Trophoblast cell (in vitro differentiated cells and primary cell): ENCODE measurements around the gene COL23A1.

Experiments
- DNase-seq, 2 donors: peaks; one replicate each; pipeline ENCODE4 v3.0.0-alpha.2; 2016
- H2AFZ ChIP-seq: 2 replicates; pipeline ENCODE4 v1.6.1; 2013; ENCODE audit warnings: low read length, moderate library complexity, mild to moderate bottlenecking; ENCODE audit not compliant: insufficient read depth, poor library complexity
- H2AK5ac ChIP-seq: 2 replicates; pipeline ENCODE4 v1.6.1; 2013; ENCODE audit warnings: mild to moderate bottlenecking, low read length
- H2BK120ac ChIP-seq: 2 replicates; pipeline ENCODE4 v1.6.1; 2013; ENCODE audit warnings: low read length, mild to moderate bottlenecking, moderate library complexity; ENCODE audit not compliant: insufficient read depth, poor library complexity
- H2BK12ac ChIP-seq: 2 replicates; pipeline ENCODE4 v1.6.1; 2013; ENCODE audit warnings: mild to moderate bottlenecking, low read length, moderate library complexity
- H2BK5ac ChIP-seq: 2 replicates; pipeline ENCODE4 v1.6.1; 2013; ENCODE audit warnings: low read length, low read depth, moderate library complexity, mild to moderate bottlenecking; ENCODE audit not compliant: poor library complexity
- H3K14ac ChIP-seq: 2 replicates; pipeline ENCODE4 v1.6.1; 2013; ENCODE audit warnings: mild to moderate bottlenecking, low read length
- H3K18ac ChIP-seq: 2 replicates; pipeline ENCODE4 v1.6.1; 2013; ENCODE audit warnings: mild to moderate bottlenecking, low read length
- H3K23ac ChIP-seq: 2 replicates; pipeline ENCODE4 v1.6.1; 2013; ENCODE audit warnings: low read length
- H3K27ac ChIP-seq: 2 replicates; pipeline ENCODE4 v1.5.1; 2013; ENCODE audit warnings: low read depth, mild to moderate bottlenecking, inconsistent platforms, low read length, moderate library complexity
- H3K27me3 ChIP-seq: 2 replicates; pipeline ENCODE4 v1.6.1; 2013; ENCODE audit warnings: inconsistent platforms, mild to moderate bottlenecking, low read length, moderate library complexity; ENCODE audit not compliant: insufficient read depth
- H3K36me3 ChIP-seq, 2 experiments: 1 replicate in 1 of 2; 2 replicates in 1 of 2; pipeline ENCODE4 v1.6.1; 2013; ENCODE audit warnings: low read length in 2 of 2, mild to moderate bottlenecking in 2 of 2, moderate library complexity in 1 of 2; ENCODE audit not compliant: insufficient read depth in 2 of 2, control insufficient read depth in 1 of 2
- H3K4ac ChIP-seq: 2 replicates; pipeline ENCODE4 v1.6.1; 2013; ENCODE audit warnings: low read depth, mild to moderate bottlenecking, low read length, moderate library complexity
- H3K4me1 ChIP-seq, 2 experiments: 1 replicate in 1 of 2; 2 replicates in 1 of 2; pipeline ENCODE4 v1.6.1; 2013; ENCODE audit warnings: low read length in 2 of 2, mild to moderate bottlenecking in 2 of 2, moderate library complexity in 1 of 2; ENCODE audit not compliant: insufficient read depth in 2 of 2, control insufficient read depth in 1 of 2
- H3K4me2 ChIP-seq: 2 replicates; pipeline ENCODE4 v1.6.1; 2013; ENCODE audit warnings: inconsistent platforms, mild to moderate bottlenecking, low read length, moderate library complexity
- H3K4me3 ChIP-seq: 2 replicates; pipeline ENCODE4 v1.5.1; 2013; ENCODE audit warnings: mild to moderate bottlenecking, low read depth, low read length, inconsistent platforms
- H3K79me1 ChIP-seq: one replicate; pipeline ENCODE4 v1.6.1; 2013; ENCODE audit warnings: low read length
- H3K79me2 ChIP-seq: 2 replicates; pipeline ENCODE4 v1.6.1; 2013; ENCODE audit warnings: low read length, mild to moderate bottlenecking; ENCODE audit not compliant: control insufficient read depth, insufficient read depth, poor library complexity
- H3K9ac ChIP-seq: 2 replicates; pipeline ENCODE4 v1.6.1; 2013; ENCODE audit warnings: mild to moderate bottlenecking, low read length
- H3K9me3 ChIP-seq: 2 replicates; pipeline ENCODE4 v1.6.1; 2013; ENCODE audit warnings: low read depth, mild to moderate bottlenecking, control low read depth, inconsistent platforms, low read length; ENCODE audit not compliant: insufficient read depth
- H4K12ac ChIP-seq: 2 replicates; pipeline ENCODE4 v1.6.1; 2013; ENCODE audit warnings: low read depth, mild to moderate bottlenecking, low read length, moderate library complexity
- H4K8ac ChIP-seq: 2 replicates; pipeline ENCODE4 v1.6.1; 2013; ENCODE audit warnings: low read depth, mild to moderate bottlenecking, low read length, moderate library complexity
- H4K91ac ChIP-seq: one replicate; pipeline ENCODE4 v1.6.1; 2013; ENCODE audit warnings: low read depth, mild to moderate bottlenecking, low read length, moderate library complexity
- WGBS: extraction: QIAGEN DNeasy Blood & Tissue Kit; methylation state at CpG from one replicate; pipeline ENCODE4 v1.1.7; 2013; ENCODE audit warnings: missing lambda C conversion rate; ENCODE audit not compliant: insufficient read length, insufficient coverage; ENCODE audit errors: extremely low coverage; 5-methylcytosine and 5-hydroxymethylcytosine counted together

Gene COL23A1

GRCh38 chr5:178223196-178223773 lies 366.9 kb downstream of the COL23A1 start:
- no peak overlapping the region for H2BK120ac ChIP-seq
- H3K27ac ChIP-seq: no peak overlapping the region
- H3K79me2 ChIP-seq: no peaks in the 10 kb centered on the region
- H4K91ac ChIP-seq: no peak overlapping the region
- peaks cover 6 to 7% of the 10 kb centered on the region in 2 experiments for H3K4me1 ChIP-seq
- no peak overlapping the region for H3K18ac ChIP-seq
- no peak overlapping the region for H3K23ac ChIP-seq
- H4K12ac ChIP-seq: no peak overlapping the region
- H4K8ac ChIP-seq: no peak overlapping the region
- no peak overlapping the region for H3K14ac ChIP-seq
- H2BK12ac ChIP-seq: no peak overlapping the region
- no peak overlapping the region for H2AK5ac ChIP-seq
- no peak overlapping the region for H2AFZ ChIP-seq
- no peaks in the 10 kb centered on the region for H3K79me1 ChIP-seq
- H3K9ac ChIP-seq: no peak overlapping the region
- H3K9me3 ChIP-seq: peaks cover 5% of the 10 kb centered on the region
- H3K4me3 ChIP-seq: no peak overlapping the region
- no CpG with 5 or more reads among the region's 5 CpGs for WGBS
- DNase-seq: no peak
- no peak overlapping the region for H3K4me2 ChIP-seq
- H3K36me3 ChIP-seq: peaks cover 19 to 45% of the 10 kb centered on the region in 2 experiments
- no peak overlapping the region for H2BK5ac ChIP-seq
- no peaks in the 10 kb centered on the region for H3K27me3 ChIP-seq
- H3K4ac ChIP-seq: no peak overlapping the region

- Histone ChIP-seq H3K9me3 (peaks cover 3% of the 10 kb centered on the region), H3K27ac (no peak overlapping the region), H3K14ac (no peak overlapping the region), H3K18ac (no peak overlapping the region), H4K12ac (no peak overlapping the region), H3K79me2 (no peaks in the 10 kb centered on the region), H3K4me2 (no peak overlapping the region), H2BK120ac (no peak overlapping the region), H2AK5ac (no peak overlapping the region), H2BK5ac (no peak overlapping the region), H3K36me3 (peaks cover 17 to 37% of the 10 kb centered on the region in 2 experiments), H3K27me3 (no peaks in the 10 kb centered on the region), H2BK12ac (no peak overlapping the region), H3K4me3 (no peak overlapping the region), H4K8ac (no peak overlapping the region), H3K23ac (no peak overlapping the region), H3K9ac (no peak overlapping the region), H3K79me1 (no peaks in the 10 kb centered on the region), H4K91ac (no peak overlapping the region), H3K4ac (no peak overlapping the region), H2AFZ (no peak overlapping the region), H3K4me1 (peaks cover 6 to 7% of the 10 kb centered on the region in 2 experiments)
- no CpG with 5 or more reads among the region's 15 CpGs for WGBS
- no peak for DNase-seq
These were observed 367.9 kb downstream of the COL23A1 start for GRCh38 chr5:178222292-178222691.

- no peaks in the 10 kb centered on the region for H3K27me3 ChIP-seq
- H2BK120ac ChIP-seq: no peak overlapping the region
- H3K9me3 ChIP-seq: peaks cover 2% of the 10 kb centered on the region
- no peak overlapping the region for H3K23ac ChIP-seq
- H3K4ac ChIP-seq: no peak overlapping the region
- H3K79me2 ChIP-seq: no peaks in the 10 kb centered on the region
- no peak for DNase-seq
- no peak overlapping the region for H3K14ac ChIP-seq
- H4K12ac ChIP-seq: no peak overlapping the region
- H4K8ac ChIP-seq: no peak overlapping the region
- peaks cover 18 to 38% of the 10 kb centered on the region in 2 experiments for H3K36me3 ChIP-seq
- no peak overlapping the region for H2AK5ac ChIP-seq
- H3K9ac ChIP-seq: peak overlapping the region; percentile 21
- H3K4me3 ChIP-seq: no peak overlapping the region
- no peak overlapping the region for H3K27ac ChIP-seq
- H4K91ac ChIP-seq: no peak overlapping the region
- H3K4me1 ChIP-seq: peaks cover 6 to 7% of the 10 kb centered on the region in 2 experiments
- H3K18ac ChIP-seq: no peak overlapping the region
- no peak overlapping the region for H2BK12ac ChIP-seq
- no peak overlapping the region for H2AFZ ChIP-seq
- H3K4me2 ChIP-seq: no peak overlapping the region
- H3K79me1 ChIP-seq: no peaks in the 10 kb centered on the region
- H2BK5ac ChIP-seq: no peak overlapping the region
- no CpG with 5 or more reads among the region's 5 CpGs for WGBS
These were observed 368.3 kb downstream of the COL23A1 start for GRCh38 chr5:178221853-178222252.

GRCh38 chr5:178221282-178221681 lies 368.9 kb downstream of the COL23A1 start:
- Histone ChIP-seq H3K9me3 (peaks cover 4% of the 10 kb centered on the region), H3K36me3 (peaks cover 21 to 42% of the 10 kb centered on the region in 2 experiments), H4K91ac (no peak overlapping the region), H2BK12ac (no peak overlapping the region), H3K27me3 (no peaks in the 10 kb centered on the region), H3K4ac (no peak overlapping the region), H3K14ac (no peak overlapping the region), H3K4me1 (peaks cover 6 to 7% of the 10 kb centered on the region in 2 experiments), H3K79me1 (no peaks in the 10 kb centered on the region), H2AK5ac (no peak overlapping the region), H4K8ac (no peak overlapping the region), H3K27ac (no peak overlapping the region), H3K23ac (no peak overlapping the region), H2BK120ac (no peak overlapping the region), H4K12ac (no peak overlapping the region), H3K4me3 (no peak overlapping the region), H2AFZ (no peak overlapping the region), H3K9ac (no peak overlapping the region), H3K79me2 (no peaks in the 10 kb centered on the region), H3K18ac (no peak overlapping the region), H3K4me2 (no peak overlapping the region), H2BK5ac (no peak overlapping the region)
- WGBS: no CpG with 5 or more reads among the region's 3 CpGs
- no peak for DNase-seq
